AG04449 (cell line): ENCODE measurements around the gene C18orf63.
"Not testable (repeated sequence)": the region's sequence is repeated elsewhere in the genome, so short reads cannot be mapped to it uniquely, and the experiment has no call there.

Experiments
- CTCF ChIA-PET: fragments of 350-600 bp; formaldehyde crosslinking; extraction: SDS; loops from one replicate; lab custom pipeline; 2021; ENCODE audit warnings: antibody characterized with exemption; lab: Yijun Ruan, JAX
- POLR2A ChIA-PET: fragments of 400-600, 350-600 bp; formaldehyde crosslinking; extraction: SDS; loops from one replicate; lab custom pipeline; 2020; ENCODE audit warnings: antibody characterized with exemption, inconsistent platforms; lab: Yijun Ruan, JAX
- DNase-seq: peaks from one replicate; pipeline ENCODE4 v3.0.0-alpha.2; 2010; ENCODE audit warnings: low read depth, low spot score
- H3K4me3 ChIP-seq: 2 replicates; pipeline ENCODE4 v1.5.1; 2011; ENCODE audit warnings: low read depth, mild to moderate bottlenecking, control low read depth, low read length
- CTCF ChIP-seq: IDR thresholded peaks from one replicate; pipeline ENCODE4 v1.5.1; 2011; ENCODE audit warnings: mild to moderate bottlenecking, moderate library complexity, low read length, control low read depth, inconsistent platforms; ENCODE audit not compliant: insufficient read depth; ENCODE audit errors: missing control alignments

Gene C18orf63

DNA sequence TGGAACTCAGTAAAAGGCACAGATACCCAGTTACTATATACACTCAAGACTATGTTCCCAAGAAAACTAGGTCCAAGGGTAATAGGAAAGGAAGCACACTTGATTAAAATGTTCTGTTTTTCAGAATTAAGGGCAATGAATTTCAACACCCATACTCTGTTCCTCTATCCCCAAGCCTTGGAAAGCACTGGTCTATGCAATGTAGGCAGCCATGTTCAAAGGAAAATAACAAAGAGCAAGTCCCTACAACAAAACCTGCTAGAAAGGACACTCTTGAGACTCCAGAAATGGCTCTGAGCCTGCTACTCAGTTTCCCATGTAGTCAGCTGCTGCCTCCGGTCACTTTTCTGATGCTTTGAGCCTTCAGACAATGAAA is 30.7 kb upstream of the C18orf63 start:
- no peak for DNase-seq
- no peak overlapping the region for H3K4me3 ChIP-seq
- CTCF ChIA-PET = no interaction called here
- POLR2A ChIA-PET = no interaction called here
- no peak for TF ChIP-seq CTCF

GRCh38 chr18:74285583-74285982 is 30.1 kb upstream of the C18orf63 start:
- POLR2A ChIA-PET, DNase-seq, H3K4me3 ChIP-seq, CTCF ChIA-PET: not testable (repeated sequence)

GRCh38 chr18:74286106-74286855 is 29.4 kb upstream of the C18orf63 start:
- ChIA-PET POLR2A (no interaction called here), CTCF (no interaction called here)
- TF ChIP-seq CTCF = no peak
- H3K4me3 ChIP-seq = no peak overlapping the region
- DNase-seq = no peak

- ChIA-PET POLR2A (no interaction called here), CTCF (no interaction called here)
- TF ChIP-seq CTCF = no peak
- no peak overlapping the region for H3K4me3 ChIP-seq
- no peak for DNase-seq
Measured at GRCh38 chr18:74286856-74287255, 28.8 kb upstream of the C18orf63 start.

DNA sequence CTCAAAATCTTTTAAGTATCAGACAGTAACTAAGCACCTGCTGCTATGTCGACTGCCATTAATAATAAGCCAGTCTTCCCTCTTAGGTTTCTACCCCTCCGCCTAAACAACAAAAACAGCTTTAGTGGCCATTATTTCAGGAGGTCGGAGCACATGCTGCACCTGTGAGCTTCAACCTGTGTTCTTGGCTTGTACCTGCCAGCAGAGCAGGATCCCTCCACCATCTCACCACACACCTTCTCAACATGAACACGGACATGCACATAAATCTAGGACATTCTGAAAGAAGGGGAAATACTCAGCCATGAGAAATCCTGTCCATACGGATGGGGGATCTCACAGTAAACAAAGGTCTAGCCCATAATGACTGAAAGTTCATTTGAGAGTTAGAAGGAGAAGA is 27.6 kb upstream of the C18orf63 start:
- no peak overlapping the region for H3K4me3 ChIP-seq
- ChIA-PET CTCF (no interaction called here), POLR2A (no interaction called here)
- TF ChIP-seq CTCF = no peak
- no peak for DNase-seq

DNA sequence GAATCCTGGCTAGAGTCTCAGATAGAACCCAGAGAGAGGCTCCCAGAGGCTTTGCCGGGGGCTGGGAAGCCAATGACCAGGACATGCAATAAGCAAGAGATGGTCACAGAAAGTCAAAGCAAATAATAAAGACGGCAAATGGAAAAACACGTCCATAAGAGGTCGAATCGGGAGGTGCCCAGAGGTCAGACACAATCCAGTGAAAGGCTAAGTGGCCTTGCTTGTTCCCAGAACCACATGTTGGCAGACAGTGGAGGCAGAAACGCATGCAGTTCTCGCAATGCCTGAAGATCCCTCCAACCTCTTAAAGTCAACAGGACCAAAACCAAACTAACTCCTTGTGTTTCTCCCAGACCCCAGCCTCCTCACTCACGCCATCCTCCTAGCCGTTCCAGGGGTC is 26.9 kb upstream of the C18orf63 start:
- no peak overlapping the region for H3K4me3 ChIP-seq
- TF ChIP-seq CTCF = no peak
- CTCF ChIA-PET = interaction anchor here (1.7 kb wide), 1 partner anchor 14 kb away, joined by 3 read pairs; no protein-coding TSS in a partner anchor
- no peak for DNase-seq
- POLR2A ChIA-PET = no interaction called here

DNA sequence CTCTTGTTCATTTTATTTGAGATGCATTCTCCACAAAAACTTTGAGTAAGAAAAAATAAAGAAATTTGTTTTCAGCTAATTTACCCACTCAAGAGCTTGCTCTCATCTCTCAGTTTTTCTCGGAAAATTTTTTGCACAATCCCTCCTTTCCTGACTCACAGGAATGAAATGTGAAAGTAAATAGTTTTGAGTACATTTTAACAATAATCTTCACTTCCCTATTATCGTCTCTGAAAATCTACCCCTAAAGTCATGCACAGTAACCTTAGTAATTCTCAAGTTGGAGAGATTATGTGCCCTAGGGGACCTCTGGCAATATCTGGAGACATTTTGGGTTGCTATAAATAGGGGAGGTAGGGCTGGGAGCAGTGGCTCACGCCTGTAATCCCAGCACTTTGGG is 26.5 kb upstream of the C18orf63 start:
- no peak overlapping the region for H3K4me3 ChIP-seq
- ChIA-PET CTCF (interaction anchor here (1.7 kb wide), 1 partner anchor 13 kb away, joined by 3 read pairs; no protein-coding TSS in a partner anchor), POLR2A (no interaction called here)
- TF ChIP-seq CTCF = no peak
- no peak for DNase-seq
